ENCODE results near the gene LCLAT1.

- no peak for TF ChIP-seq CTCF (IDR thresholded peaks at IDR 0.05)
- no peak for TF ChIP-seq TCF7L2 (IDR thresholded peaks at IDR 0.05; ENCODE audit: low read depth, low read length)
- TF ChIP-seq SIN3A (IDR thresholded peaks at IDR 0.05; ENCODE audit: borderline replicate concordance, insufficient read depth, low read depth, low read length), result no peak
Measured at GRCh38 chr2:30514848-30515435, 67.9 kb downstream of the LCLAT1 start.
